GM19452 (cell line): ENCODE results near the gene SYNE3.

Source experiments
- ATAC-seq: cut with Tn5 transposase; IDR thresholded peaks from one replicate; pipeline ENCODE4 v1.9.1; 2021; ENCODE audit not compliant: unreplicated experiment

The SYNE3 gene

DNA sequence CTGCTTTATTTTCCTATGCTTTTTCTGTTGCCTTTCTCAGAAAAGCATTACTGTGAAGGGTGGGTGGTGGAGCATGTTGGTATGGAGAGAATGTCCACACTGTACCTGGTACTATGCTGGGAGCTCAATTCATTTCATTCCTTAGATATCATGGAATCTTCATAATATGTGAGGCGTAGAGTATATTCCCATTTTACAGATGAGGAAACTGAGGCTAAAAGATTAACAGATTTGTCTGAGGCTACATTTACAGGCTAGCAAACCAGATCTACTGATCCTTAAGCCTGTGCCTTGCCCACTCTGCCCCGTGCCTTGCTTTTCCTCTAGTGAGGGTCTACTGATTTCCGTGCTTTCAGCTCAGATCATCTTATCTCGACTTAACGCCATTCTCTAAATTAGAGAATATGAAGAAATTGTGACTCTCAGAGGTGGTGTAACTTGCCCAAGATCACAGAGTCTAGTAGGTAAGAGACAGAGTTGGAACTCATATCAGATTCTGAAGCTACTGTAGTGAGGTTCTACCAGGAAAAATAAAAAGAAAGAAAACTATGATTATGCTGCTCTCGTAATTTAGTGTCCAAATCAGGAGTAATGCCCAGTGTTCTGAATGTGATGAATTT lies 23.9 kb upstream of the SYNE3 start:
- ATAC-seq = no peak

DNA sequence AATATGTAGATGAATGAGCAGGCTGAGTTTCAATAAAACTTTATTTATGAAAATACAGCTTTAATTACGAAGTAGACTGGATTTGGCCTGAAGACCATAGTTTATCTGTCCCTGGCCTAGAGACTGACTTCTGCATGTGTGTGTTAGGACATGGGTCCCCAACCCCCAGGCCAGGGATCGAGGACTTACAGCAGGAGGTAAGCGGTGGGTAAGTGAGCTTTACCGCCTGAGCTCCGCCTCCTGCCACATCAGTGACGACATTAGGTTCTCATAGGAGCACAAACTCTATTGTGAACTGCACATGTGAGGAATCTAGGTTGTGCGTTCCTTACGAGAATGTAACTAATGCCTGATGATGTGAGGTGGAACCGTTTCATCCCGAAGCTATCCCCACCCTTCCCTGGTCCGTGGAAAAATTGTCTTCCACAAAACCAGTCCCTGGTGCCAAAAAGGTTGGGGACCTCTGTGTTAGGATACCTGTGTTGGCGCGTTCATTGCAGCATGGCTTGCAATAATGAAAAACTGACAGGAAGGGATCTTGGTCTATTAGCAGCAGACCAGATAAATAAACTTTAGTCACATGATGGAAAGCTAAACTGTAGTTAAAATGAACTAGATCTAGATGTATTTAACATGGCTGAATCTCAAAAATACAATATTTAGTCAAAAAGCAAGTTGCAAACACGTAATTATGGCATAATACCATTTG lies 22.5 kb upstream of the SYNE3 start:
- ATAC-seq = no peak

DNA sequence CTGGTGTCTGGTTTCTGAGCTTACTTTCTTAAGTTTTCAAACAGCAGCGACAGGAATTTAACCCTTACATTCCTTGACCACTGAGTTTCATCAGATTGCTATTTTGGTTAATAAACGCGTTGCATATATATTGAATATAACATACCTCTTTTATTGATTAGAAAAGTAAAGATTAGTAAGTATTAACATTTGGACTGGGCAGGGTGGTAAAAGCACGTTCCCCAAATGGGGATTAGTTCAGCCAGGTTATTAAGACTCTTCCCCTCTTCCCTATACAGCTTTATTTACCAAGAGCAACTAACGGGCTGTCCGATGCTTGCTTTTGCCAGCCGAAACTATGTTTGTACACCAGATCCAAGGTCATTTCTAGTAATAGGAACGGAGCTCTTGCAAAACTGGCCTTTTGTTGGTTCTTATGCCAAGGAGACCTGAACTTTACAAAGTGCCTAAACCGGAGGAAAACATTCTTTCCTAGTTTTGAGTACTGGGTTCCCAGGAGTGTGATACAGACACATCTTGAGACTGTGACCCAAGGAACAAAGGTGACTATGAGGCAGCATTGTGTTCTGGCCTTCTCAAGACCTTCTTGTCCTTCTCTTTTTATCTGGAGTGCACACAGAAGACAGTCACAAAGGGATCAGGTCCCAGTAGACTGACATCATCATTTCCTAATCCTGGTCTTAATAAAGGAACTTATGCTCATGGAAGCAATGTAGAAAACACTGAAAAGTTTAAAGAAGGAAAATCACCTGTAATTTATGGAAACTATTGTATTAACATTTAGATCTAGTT lies 21.0 kb upstream of the SYNE3 start:
- ATAC-seq = no peak

DNA sequence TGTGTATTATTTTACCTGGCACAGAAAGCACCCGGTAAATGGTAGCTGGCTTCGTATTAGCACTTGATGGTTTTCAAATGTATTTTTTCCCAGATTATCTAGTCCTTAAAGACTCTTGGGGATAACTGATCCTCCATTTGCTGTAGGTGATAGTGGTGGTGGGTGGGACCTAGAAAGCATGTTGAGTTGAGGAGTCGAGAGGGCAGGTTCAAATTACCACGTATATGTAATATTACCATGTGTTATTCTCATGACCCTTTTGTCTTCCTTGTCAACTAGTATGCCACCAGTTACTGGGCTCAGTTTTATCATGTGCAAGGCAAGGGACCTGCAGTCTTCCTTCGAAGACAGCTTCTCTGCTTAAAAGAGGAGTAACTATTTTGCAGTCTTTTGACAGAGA lies 20.2 kb upstream of the SYNE3 start:
- ATAC-seq = no peak

DNA sequence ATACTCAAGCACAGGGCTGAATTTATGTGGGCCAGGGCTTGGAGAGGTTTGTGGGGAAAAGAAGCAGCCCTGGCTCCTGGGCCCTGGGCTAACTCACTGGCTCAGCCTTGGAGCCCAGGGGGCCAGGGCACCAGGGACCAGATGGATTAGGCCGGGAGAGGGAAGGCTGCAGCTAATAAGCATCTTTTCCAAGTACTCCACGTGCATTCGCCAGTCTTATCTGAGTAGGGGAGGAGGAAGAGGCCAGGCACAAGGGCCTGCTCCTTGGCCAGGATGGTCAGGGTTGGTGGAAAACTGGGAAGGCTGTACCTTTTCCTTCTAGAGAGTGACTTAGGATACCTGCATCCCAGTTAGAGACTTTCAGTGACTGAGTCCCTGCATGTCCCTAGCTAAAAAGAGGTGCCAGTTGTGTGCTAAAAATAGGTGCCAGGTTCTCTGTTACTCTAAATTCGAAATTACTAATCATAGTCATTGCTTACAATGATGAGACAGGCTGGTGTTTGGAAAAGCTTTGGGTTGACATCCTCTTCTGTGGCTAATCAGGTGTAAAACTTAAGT lies 19.7 kb upstream of the SYNE3 start:
- no peak for ATAC-seq

DNA sequence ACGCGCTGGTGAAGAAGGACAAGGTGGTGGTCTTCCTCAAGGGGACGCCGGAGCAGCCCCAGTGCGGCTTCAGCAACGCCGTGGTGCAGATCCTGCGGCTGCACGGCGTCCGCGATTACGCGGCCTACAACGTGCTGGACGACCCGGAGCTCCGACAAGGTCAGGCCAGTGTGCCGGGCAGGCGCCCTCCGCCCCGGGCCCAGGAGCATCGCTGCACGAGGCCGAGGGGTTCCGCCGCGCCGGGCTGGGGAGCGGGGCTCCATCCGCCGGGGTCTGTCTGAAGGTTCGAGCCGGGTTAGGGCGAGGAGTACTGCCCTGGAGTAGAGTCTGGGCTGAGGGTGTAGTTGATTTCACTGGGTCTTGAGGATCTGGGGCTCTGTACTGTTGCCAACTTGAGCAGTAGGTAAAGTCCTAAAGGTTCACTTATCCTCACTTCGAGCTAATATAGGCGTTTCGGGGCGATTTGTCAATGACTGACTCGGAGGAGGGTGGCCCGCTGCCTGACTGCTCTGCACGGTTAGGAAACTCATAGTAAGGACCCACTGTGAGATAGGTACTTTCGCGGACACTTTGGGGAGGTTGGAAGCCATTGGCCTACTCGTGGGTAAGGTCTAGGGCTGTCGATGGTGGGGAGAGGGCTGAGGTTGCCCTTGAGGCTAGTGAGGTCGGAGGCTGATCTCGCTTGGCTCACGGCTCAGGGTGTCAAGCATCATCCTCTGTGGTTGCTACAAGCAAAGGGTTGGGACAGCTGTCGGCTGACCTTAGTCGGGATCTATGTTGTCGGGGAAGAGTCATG lies 19.0 kb upstream of the SYNE3 start:
- no peak for ATAC-seq

DNA sequence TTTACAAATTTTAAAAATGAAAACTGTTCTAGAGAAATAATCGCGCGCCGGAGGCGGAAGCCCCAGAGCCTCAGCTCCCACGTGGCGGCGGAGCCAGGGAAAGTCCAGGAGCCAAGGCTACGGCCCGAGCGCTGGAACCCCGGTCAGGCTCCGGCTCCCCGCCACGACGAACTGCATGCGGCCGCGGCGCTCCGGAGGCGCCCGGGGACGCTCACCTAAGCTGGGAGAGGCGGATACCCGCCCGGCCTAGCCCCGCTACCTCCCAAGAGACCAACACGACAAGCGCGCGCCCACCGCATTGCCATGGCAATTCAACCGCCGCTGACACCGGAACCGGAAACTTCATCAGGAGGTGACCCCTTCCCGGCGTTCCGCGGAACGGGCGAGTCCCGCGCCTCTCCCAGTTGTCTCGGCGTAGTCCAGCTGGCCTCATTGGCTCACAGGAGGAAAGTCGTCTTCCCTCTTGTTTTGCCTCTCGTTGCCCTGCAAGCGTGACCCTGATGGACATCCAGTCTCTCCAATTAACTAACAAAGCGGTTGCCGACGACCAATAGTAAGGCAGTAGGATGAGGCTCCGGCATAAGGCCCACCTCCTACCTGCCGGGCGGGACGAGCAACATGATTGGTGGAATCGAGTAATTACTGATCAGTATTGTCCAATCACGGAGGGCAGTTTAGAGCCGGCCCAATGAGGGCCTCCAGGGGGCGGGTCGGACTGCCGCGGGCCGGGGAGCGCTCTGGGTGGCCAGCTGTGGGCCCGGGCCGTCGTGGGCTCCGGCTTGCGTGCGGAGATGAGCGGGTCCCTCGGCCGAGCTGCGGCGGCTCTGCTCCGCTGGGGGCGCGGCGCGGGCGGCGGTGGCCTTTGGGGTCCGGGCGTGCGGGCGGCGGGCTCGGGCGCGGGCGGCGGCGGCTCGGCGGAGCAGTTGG lies 18.1 kb upstream of the SYNE3 start, which contains the start of gene GLRX5:
TSS of gene GLRX5 (plus strand) at position 752 of the 927 bp plus-strand sequence. CDS start at position 792, 40 bp downstream.
- peak; percentile 91 for ATAC-seq

DNA sequence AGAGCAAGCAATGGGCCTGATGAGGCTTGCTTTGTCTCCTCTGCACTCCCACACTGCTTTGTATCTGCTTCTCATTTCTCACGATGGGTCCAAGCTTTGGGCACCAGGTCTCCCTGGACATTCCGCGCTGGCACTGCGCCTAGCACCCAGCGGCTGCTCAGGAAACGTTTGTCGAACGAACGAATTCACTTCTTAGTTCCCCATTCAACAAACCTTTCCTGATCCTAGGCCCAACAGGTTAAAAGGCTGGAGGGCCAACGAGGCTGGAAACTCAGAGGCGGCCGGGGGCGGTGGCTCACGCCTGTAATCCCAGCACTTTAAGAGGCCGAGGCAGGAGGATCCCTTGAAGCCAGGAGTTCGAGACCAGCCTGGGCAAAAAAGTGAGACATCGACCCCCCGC lies 17.4 kb upstream of the SYNE3 start:
- ATAC-seq = no peak

DNA sequence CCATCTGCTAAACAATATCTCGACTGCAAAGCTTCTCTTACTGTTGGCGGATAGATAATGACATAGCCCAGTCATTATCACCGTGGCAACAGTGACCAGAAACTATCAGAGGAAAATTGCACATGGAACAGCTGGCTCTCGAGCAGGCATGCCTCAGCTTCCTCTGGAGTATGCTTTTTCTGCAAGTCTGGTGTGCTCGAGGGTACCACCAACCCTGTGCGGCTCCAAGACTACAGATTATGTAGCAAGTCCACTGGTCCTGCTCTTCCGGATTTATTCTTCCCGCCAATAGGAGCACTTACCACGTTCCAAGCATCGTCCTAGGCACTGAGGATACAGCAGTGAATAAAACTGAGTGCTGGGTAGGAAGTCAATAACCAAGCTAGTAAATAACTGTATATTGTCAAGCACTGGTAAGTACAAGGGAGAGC lies 17.0 kb upstream of the SYNE3 start:
- no peak for ATAC-seq

DNA sequence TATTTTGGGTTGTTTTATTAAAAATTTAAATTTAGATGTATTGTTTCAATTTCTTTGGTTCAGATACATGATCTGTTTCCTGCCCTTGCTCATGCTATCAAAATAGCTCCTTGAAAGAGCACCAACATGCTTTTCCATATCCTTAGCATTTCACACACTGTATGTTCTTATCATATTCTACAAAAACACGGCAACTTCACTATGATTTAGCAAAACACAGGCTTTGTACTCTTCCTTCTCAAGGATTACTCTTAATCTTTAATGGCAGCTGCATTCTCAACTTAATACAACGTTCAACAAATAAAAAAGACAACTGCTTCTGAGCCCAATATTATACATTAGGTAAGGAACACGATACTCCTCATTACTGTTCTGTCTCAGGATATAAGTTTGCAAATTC lies 15.5 kb upstream of the SYNE3 start:
- no peak for ATAC-seq

DNA sequence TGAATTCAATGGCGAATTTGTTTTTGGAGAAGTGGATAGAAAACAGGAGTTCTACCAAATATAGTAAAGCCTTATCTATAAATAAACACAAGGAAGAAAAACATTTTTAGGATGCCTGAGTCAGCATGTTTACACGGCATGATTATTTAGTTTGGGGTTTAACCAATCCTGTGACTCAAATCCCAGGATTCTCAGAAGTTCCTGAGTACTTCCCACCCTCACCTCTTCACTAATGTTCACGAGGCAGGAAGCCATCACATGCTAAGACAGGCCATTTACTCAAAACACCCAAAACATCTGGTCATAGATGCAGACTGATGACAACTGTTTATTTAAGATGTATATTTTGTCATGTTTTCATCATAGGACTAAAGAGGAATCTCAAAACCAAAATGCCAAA lies 15.0 kb upstream of the SYNE3 start:
- no peak for ATAC-seq

DNA sequence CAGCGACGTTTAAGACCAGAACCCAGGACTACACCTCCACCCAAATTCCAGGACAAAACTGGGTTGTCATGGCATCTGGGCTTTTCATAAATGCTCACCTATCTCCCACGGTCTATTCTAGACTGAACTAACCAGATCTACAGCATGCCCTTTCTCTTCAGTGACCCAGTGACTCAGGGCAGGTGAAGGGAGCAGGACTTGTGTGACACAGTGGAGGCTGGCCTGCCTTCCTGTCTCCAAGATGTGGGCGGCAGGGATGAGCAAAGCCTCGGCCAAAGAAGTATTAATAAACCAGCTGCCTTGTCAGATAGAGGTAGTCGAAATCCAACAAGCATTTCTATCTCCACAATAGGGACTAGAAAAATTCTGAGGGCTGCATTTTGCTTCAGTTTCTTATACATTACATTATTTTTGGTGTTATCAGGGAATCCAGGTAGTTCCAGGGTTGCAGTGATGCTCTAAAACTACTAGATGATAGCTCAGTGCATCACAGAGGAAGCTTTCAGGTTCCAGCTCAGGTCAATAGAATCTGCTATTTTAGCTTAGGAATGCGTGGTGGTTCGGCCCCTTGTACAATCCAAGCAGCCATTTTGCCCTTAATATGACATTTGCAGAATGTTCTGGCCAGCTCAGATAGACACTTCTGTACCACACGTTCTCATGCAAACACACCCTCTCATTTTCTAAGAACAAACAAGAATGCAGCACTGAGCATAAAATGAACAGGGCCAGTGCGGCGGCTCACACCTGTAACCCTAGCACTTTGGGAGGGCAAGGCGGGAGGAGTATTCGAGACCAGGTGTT lies 14.2 kb upstream of the SYNE3 start:
- ATAC-seq = no peak

DNA sequence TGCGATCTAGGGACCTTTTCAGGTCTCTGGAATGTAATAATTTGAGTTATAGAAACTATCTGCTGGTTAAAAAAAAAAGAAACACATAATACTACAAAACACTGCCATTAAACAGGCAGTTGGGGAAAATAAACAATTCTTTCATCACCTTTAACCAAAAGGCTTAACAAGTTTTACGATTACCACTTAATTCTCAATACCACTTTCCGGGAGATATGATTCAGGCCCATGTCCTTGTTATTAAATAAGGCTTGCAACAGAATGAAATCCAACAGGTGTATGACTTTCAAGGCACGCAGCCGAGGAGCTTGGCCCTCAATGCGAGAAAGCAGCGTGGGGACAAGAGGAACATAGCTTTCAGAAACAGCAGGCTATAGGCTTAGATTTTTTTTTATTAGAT lies 12.8 kb upstream of the SYNE3 start:
- no peak for ATAC-seq

DNA sequence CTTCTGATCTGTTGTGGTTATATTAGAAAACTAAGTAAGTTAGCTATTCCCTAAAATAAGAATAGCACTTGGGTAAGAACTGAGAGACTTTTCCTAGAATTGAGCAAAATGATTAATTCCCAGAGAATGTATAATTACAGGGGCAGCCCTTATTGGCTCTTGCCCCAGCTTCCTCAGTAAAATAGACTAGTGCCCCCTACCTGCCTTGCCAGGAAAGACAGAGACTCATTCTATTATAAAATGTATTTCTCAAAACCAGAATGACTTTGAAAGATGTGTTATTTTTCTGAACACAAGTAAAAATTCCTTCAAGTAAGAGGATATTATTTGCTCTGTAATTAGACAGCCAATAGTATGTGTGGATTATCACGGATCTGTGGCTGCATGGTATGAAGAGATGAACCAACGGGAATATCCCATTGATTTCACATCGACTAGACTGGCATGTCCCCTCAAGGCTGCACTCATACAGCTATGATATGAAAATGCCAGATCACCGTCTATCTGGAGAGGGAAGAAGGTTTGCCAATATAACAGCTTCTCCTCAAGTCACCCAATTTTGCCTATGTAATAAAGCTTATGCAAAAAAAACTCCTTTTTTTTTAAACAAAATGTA lies 11.0 kb upstream of the SYNE3 start:
- no peak for ATAC-seq

DNA sequence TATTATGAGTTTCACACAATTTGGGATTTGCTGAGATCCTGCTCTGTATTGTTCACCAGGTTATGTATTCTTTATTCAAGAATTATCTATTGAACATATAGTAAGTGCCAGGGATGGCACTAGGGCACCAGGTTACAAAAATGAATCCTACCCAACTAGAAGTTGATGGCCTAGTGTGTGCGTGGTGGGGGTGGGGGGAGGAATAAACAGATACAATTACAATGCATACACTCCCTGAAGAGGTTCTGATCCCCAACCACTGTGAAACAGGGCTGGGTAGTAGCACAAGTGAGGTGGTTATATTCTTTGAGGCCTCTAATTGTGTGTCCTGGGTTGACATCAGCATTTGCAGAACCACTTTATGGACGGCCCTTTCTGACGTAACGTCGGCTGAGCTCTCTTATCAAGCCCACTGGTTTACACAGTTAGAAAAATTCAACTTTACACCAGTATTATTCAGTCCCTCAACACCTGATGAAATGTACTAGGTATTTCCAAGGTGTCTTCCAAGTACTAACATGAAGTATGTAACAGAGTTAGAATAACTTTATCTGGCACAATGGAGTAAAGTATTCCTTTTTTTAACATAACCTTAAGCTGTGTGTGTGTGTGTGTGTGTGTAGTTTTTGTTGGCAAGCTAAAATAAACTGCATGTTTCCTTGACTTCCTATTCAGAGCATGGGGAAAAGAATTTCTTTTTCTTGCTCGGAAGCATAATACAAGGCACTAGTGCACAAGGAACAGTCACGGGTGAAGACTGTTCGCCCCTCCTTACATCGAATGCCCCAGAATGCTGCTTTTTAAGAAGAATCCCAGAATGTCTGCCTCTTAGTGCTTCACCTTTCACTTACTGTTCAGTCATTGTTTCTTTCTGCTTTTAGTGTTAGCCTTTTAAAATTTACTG lies 10.3 kb upstream of the SYNE3 start:
- no peak for ATAC-seq

DNA sequence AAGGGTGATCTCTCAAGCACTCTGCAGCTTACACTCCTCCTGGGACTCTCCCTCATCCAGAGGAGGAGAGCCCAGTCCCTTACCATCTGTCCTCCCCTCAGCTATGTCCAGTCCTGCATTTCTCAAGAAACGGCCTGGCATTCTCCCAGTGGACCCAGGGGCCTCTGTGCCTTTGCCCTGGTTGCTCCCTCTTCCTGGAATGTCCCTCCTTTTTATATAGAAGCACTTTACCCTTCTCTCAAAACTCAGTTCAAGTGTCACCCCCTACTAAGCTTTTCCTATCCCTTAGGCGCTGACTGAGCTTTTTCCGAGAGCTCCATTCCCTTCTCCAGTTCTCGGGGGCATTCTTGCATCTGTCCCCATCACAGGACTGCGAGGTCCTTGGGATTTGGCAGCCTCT lies 9.5 kb upstream of the SYNE3 start:
- ATAC-seq = no peak

DNA sequence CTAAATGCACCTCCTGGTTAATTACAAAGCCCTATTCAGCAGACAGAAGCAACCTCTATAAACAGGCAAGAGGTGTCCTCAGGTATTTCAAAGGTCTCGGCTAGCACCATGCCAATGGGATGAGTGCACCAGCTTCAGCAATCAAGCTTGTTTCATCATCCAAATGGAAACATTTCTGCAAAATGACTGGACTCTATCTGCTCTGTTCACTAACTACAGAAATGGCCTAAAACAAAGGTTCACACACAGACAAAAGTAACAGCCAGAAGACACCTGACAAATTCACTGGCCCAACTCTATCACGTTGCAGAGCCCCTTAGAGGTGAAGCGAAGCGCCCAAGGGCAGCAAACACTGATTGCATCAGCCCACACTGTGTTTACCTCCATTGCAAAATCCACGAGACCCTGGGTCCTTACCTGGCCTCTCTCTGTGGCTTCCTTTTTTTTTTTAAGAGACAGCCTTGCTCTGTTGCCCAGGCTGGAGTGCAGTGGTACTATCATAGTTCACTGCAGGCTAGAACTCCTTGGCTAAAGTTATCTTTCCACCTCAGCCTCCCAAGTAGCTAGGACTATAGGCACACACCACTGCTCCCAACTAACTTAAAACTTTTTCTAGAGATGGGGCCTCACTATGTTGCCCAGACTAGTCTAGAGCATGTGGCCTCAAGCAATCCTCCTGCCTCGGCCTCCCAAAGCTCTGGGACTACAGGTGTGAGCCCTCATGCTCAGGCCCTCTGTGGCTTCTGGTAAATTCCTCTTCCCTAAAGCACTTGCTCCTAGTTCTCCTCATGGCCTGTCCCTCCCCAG lies 8.5 kb upstream of the SYNE3 start:
- ATAC-seq = no peak
